Measurements from ENCODE around the gene STK17A.
"Not testable (repeated sequence)": the region's sequence is repeated elsewhere in the genome, so short reads cannot be mapped to it uniquely, and the experiment has no call there.

STK17A gene

DNA sequence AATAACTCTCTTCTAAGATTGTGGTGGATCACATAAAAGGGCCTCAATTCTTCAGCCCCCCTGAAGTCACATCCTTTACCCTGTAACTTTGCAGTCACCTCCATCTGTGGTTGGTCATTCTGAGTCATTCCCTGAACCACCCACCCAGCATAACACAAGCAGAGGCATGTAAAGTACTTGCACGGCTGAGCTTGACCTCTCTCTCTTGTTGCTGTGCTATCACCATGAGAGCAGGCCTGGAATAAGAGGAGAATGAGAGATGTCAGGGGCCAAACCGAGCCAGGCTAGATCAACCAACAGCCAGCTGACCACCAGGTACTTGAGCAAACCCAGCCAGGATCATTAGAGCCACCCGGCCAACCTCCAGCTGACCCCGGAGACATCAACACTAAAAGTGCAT is 13.5 kb upstream of the STK17A start:
- DNase-seq: no peak

DNA sequence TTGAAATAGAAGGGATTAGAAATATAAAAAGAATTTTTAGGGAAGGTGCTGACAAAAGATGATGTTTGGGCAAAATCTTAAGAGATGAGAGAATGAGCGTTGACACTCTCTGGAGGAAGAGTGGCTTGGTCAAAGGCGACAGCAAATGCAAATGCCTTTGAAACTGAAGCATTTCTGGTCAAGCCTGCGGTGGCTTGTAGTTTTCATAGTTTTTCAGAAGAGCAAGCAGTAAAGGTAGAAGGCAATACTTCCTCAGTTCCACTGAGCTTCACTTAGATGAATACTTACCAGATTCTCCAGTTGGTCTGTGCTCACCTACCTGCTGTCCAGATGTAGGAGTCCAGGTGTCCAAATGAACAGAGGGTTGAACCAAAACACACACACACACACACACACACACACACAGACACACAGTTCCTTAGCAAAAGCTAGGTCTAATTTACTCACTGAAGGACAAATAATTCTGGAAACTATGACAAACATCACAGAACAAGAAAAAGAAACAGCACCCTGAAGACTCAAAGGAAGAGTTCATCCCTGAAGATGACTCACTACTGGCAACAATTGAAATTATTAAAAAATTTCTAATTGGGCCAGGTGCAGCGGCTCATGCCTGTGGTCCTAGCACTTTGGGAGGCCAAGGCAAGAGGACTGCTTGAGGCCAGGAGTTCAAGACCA is 12.1 kb upstream of the STK17A start:
- DNase-seq: no peak

DNA sequence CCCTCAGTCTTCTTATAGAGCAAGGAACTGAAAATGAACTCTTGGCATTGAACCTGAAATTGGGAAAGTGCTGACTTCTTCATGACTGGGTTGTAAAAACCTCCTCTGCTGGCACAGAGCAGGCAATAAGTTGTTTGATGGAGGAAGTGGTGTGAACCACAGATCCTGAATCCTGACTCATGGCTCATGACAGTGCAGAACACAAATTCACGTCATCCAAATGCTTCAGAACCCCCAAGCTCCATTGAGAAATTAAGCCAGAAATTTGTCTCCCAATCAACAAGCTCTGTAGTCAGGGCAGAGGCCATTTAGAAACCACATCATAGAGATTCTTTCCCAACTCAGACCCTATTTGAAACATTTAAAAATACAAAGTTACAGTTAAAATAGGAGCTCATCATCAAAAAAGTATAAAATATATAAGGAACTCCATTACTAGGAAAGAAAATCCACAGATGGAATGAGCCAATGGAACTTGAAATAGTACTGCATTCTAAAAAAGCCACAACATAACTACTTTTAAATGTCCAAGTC is 10.3 kb upstream of the STK17A start:
- peak; percentile 11 for DNase-seq

DNA sequence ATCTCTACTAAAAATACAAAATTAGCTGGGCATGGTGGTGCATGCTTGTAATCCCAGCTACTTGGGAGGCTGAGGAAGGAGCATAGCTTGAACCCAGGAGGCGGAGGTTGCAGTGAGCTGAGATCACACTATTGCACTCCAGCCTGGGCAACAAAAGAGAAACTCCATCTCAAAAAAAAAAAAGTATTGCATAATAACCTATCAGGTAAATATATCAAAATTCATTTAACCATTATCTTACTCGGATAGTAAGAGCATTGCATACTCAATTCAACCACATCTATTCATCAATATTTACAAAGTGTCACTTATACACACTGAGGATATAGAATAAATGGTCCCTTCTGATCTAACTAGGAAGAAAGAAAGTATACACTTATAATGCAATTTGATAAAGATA is 9.1 kb upstream of the STK17A start:
- not testable (repeated sequence) for DNase-seq

DNA sequence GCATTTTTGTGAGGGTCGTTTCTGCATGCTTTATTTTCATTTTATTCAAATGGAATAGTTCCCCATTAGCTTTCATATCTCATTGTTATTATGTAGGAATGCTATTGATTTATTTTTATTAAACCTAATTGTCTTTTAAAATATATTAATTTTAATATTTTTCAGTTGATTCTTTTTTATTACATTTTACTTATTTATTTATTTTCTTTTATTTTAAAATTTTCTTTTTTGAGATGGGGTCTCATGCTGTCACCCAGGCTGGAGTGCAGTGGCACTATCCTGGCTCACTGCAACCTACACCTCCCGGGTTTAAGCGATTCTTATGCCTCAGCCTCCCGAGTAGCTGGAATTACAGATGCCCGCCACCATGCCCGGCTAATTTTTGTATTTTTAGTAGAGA is 7.4 kb upstream of the STK17A start:
- no peak for DNase-seq

DNA sequence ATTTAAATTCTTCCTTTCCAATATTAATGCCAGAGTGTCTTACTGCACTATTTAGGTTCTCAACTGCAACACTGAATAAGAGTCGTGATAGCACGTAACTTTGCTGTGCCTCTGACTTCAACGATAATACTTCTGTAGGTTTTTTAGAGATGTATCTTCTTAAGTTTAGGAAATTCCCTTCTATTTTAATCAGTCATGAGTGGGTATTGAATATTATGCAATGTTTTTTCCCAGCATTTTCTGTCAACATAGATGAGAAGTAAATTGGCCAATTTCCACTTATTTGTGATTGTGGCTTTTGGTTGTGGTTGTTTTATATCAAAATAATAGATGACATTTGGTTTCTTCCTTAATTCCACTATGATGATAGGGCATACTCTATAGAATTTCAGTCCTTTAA is 6.7 kb upstream of the STK17A start:
- no peak for DNase-seq

DNA sequence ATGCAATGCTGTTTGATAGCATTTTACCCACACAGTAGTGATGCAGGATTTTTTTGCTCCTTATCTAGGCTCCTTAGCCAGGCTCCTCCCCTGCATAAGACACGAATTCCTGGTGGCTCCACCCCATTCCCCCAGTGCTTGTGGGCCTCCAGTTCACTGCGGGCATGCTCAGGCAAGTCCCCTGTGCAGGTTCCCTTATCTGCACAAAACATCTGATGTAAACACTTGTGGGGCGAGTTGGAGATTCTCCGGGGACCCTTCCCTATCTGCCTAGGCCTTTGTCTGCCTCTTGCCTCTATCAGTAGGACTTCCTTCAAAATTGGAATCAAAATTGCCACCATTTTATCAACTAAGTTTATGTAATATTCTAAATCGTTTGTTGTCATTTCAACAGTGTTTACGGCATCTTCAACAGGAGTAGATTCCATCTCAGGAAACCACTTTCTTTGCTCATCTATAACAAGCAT is 5.4 kb upstream of the STK17A start:
- no peak for DNase-seq

DNA sequence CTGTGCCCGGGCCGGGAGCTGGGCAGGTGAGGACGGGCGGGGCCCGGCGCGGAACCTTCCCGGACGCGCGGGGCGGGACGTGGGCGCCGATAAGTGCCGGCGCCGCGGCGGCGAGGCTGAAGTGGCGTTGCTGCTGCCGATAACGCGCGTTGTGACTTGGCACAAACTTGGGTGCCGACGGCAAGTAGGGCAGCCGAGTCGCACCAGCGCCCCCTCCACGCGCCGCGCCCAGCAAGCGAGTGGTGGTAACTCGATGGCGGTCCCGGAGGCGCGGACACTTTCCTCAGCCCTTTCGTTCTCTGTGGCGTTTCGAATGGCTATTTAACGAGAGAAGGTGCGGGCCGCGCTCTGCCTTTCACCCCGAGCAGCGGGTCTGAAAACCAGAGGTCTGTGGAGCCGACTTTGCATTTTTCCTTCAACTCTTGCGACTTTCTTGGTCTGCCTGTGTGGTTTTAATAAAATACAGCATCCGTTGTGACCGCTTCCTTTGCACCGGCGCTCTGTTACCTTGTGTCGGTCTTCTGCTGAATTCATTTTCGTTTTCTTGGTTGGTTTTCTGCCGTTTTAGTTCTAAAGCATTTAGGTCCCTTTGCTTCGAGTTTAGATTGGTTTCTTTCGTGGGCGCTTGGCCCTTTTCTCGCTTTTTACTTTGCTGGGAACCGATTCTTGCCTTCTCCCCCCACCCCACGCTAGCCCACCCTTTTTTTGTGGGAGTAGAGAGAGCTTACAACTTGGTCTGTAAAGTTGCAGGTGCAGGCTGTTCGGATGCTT is 701 bp downstream of the STK17A start:
- DNase-seq: peak; percentile 63

DNA sequence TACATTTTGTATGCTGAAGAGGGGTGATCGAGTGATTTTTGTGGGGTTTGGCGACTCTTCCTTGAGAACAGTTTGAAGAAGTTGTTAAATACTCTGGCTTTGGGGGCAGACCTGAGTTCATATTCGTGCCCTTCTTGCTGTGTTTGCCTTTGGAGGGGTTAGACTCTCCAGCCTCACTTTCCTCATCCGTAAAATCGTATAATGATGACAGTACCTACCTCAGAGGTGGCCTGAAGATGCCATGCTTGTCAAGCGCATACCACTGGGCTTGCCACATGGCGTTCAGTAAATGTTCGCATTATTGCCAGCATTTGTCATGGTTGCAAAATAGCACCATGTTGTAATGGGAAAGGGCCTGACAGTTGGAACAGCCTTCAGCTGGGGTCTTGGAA is 1.3 kb downstream of the STK17A start:
- DNase-seq: peak; percentile 25

DNA sequence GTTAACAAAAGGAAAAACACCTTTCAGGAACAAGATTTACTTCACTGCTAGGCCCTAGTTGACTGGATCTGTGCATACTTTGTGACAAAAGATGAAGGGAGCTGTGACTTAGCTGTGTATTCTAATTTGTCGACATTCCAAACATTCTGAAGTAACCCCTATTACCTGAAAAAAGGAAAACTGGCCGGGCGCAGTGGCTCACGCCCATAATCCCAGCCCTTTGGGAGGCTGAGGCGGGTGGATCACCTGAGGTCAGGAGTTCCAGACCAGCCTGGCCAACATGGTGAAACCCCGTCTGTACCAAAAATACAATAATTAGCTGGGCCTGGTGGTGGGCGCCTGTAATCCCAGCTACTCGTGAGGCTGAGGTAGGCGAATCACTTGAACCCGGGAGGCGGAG is 1.8 kb downstream of the STK17A start:
- DNase-seq: not testable (repeated sequence)

DNA sequence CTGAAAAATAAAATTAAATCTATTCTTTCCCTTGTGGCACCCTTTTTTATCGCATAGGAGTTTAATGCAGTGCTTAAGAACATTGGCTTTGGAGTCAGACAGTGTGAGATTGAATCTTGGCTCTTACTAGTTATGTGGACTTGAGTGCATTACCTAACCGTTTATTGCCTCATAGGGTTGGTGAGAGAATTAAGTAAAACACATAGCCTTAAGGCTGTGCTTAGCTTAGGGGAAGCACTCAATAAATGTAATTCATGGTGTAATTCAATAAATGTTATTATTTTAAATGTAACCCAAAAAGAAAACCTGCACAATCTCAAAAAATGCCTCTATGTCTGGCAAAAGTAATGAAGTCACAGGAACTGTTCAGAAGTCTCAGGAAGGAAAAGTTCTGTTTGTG is 2.7 kb downstream of the STK17A start:
- DNase-seq: no peak

DNA sequence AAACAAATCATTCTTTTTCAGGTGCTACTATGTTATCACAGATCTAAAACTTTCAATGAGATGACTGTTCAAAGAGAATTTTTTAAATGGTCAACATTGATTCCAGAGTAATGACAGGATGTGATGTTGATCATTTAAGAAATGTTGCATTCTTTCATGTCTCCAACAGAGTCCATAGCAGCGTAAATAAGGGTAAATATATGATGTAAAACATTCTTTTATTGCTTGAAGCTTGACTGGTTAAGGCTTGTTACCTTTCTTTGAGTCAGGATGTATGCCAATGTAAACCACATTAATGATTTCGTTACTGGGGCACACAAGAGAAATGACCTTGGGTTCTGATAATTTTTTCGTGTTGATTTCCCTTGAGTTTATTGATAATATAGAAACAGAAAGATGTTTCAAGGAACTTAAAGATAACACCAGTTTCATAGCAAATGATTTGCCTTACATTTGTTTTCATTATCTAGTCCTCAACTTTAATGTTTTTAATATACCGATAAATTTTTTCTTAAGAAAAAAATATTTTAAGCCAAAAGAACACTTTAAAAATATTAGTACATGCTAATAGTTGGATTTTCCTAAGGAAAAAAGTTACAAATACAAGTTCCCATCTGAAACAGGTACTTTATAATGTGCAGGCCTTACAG is 3.5 kb downstream of the STK17A start:
- no peak for DNase-seq

DNA sequence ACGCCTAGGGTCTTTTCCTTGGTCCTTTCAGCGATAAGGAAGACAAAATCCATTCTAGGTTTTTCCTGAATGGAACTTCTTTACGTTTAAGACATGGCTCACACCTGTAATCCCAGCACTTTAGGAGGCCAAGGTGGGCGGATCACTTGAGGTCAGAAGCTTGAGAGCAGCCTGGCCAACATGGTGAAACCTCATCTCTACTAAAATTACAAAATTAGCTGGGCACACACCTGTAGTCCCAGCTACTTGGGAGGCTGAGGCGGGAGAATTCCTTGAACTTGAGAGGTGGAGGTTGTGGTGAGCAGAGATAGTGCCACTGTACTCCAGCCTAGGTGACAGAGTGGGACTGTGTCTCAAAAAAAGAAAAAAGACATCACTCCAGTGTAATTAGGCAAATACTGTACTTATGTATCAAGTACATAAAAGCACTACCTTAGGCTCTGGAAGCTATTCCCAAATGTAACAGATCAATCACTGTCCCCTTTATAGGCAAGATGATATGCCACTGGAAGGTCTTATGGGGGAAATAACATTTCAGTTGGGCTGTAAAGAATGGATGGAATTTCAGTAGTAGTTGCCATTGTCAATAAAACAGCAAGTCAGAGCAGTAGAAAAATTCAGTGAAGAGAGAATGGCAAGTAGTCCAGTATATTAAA is 5.7 kb downstream of the STK17A start:
- DNase-seq: no peak

DNA sequence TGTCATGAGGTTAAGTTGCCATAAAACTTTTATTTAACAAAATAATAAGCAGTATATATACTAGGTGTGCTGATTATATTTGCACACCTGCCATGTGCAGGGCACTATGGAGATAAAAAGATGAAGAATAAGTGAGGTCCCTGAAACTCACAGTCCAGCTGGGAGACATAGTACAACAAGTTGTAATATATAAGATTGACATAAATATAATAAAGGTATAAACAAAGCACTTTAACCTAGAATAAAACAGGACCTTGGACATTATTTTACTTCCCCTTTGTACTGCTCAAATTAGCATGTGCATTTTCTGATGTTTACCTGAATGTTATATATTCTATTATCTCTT is 6.2 kb downstream of the STK17A start:
- DNase-seq: no peak

DNA sequence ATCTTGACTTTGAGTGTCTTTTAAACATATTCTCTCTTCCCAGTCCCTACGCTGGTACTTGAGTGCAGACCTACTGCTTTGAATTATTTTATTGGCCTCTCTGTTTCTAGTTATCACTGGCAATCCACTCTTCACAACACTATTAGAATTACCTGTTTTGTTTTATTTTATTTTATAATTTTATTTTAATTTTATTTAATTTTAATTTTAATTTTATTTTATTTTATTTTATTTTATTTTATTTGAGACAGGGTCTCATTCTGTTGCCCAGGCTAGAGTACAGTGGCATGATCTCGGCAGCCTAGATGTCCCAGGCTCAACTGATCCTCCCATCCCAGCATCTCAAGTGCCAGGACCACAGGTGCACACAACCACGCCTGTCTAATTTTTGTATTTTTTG is 6.8 kb downstream of the STK17A start:
- DNase-seq: no peak

DNA sequence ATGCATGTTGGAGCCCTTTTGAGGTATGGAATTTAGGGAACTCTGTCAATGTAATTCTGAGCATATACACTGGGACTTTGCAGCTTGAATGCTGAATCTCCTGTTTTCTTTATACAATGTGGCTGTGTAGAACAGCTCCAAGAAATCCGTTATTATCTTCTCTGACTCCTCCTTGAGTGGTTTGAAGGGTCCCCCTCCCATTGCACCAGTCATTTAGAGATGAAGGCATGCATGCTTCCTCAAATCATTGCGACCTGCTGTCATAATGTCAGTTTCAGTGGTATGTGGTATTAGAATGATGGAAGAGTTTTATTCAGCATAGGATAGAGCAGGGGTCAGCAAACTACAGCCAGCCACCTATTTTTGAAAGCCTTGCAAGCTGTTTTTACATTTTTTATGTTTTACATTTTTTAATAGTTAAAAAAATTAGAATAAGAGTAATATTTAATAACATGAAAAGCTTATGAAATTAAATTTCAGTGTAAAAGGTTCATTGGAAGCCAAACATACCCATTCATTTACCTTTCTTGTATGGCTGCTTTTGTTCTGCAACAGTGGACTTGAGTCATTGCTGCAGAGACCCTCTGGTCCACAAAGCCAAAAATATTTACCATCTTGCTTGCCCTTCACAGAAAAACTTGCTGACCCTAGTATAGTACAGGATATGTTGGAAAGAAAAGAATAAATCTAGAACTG is 8.1 kb downstream of the STK17A start:
- DNase-seq: peak; percentile 24

DNA sequence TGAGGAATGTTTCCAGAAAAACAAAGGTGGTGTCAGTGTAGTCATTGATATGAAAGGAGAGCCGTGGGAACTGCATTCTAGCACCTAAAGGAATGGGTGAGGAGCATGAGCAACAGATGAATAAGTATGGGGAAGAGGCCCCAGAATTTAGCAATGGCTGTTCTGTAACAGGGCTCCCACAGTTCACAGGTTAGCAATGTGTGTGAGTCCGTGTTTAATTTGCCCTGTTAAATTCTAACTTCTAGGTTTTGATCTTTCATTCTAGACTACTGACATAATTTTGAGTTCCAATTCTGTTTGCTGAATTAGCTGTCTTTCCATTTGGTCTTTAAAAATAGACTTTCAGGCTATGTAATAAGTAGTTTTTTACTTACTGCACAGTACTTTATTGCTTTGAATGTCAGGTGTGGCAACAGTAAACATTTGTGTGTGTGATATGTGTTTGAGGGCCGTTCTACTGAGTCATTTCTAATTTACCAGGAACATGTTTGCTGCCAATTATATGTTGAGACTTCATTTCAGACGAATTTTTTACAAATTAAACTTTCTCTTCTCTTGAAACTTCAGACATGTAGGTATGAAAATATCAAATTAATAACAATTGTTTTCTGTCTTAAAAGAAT is 8.8 kb downstream of the STK17A start:
- no peak for DNase-seq

DNA sequence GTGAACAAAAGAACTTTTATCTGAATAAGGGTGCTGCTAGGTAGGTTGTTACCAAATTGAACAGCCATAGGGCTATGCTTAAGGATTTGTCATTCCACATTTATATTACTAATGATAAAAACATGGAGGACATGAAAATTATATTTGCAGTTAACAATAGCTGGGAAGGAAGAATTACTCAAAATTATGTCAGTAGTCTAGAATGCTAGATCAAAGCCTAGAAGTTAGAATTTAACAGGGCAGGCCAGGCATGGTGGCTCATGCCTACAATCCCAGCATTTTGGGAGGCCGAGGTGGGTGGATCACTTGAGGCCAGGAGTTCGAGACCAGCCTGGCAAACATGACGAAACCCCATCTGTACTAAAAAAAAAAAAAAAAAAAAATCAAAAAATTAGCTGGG is 9.4 kb downstream of the STK17A start:
- no peak for DNase-seq

DNA sequence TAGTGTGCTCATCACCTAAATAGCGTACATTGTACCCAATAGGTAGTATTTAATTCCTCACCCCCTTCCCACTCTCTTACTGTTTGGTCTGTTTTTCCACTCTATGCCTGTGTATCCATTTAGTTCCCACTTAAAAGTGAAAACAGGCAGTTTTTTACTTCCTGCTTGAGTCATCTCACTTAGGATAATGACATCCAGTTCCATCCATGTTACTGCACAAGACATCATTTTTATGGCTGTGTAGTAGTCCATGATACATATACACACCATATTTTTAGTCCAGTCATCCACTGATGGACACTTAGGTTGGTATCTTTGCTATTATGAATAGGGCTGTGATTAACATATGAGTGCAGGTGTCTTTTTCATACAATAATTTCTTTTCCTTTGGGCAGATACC is 10.1 kb downstream of the STK17A start:
- DNase-seq: no peak

DNA sequence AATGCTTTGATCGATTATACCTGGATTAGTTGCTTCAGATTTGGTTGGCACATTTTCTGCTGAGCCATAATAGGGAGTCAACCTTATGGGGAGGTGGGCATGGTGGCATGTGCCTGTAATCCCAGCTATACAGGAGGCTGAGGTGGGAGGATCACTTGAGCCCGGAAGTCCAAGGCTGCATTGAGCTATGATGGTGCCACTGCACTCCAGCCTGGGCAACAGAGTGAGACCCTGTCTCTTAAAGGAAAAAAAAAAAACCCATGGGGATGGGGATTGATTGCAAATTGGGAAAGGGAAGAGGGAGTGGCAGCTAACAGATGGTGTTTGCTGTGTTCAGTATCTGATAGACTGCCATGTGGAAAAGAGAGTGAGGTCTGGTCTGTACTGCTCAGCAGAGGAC is 11.1 kb downstream of the STK17A start:
- no peak for DNase-seq

DNA sequence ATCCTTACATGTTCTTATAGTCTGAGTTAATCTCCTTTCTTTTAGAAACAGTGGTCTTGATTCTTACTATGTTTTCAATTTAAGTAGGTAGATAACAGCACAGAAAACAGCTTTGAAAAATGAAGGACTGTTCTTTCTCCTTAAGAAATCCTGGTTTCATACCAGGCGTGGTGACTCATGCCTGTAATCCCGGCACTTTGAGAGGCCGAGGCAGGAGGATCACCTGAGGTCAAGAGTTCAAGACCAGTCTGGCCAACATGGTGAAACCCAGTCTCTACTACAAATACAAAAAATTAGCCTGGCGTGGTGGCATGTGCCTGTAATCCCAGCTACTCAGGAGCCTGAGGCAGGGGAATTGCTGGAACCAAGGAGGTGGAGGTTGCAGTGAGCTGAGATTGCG is 13.5 kb downstream of the STK17A start:
- DNase-seq: not testable (repeated sequence)

DNA sequence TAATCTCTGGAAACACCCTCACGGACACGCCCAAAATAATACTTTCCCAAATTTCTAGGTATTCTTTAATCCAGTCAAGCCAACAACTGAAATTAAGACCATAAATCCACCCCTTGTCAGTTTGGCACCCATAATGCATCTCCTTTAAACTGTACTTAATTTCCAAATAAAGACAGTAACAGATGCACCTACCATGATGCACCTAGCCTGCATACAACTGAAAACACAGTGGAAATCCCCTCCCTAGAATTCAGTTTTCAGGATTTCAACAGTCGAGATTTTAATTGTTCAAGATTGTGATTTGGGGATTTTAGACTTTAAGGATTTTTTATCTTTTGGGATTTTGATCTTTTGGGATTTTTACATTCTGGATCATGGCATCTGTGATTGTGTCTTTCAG is 17.1 kb downstream of the STK17A start:
- DNase-seq: no peak
